GM10248 (cell line): Measurements from ENCODE around the gene MAFB.

Source experiments
- CTCF ChIA-PET: fragments of 300-600 bp; sonication (Branson Sonifier 250); formaldehyde crosslinking; extraction: SDS; loops from one replicate; lab custom pipeline; 2021; ENCODE audit warnings: antibody characterized with exemption; lab: Yijun Ruan, JAX
- POLR2A ChIA-PET: fragments of 350-650 bp; sonication (Branson Sonifier 250); formaldehyde crosslinking; extraction: SDS; loops from one replicate; lab custom pipeline; 2020; ENCODE audit warnings: antibody characterized with exemption; lab: Yijun Ruan, JAX
- DNase-seq: peaks from one replicate; pipeline ENCODE4 v3.0.0; 2012; ENCODE audit errors: extremely low spot score
- CTCF ChIP-seq: IDR thresholded peaks from 2 replicates; pipeline ENCODE4 v1.5.1; 2012; ENCODE audit warnings: mild to moderate bottlenecking, low read depth; ENCODE audit errors: extremely low read depth, missing control alignments, control extremely low read depth

Gene MAFB

GRCh38 chr20:40651151-40651550, 37.9 kb downstream of the MAFB start:
- no peak for TF ChIP-seq CTCF
- no peak for DNase-seq
- POLR2A ChIA-PET = no interaction called here
- CTCF ChIA-PET = interaction anchor here (1.4 kb wide), 1 partner anchor 9 kb away, joined by 4 read pairs; no protein-coding TSS in a partner anchor

GRCh38 chr20:40650707-40651106, 38.3 kb downstream of the MAFB start:
- ChIA-PET POLR2A (no interaction called here), CTCF (interaction anchor here (1.4 kb wide), 1 partner anchor 9 kb away, joined by 4 read pairs; no protein-coding TSS in a partner anchor)
- DNase-seq = no peak
- no peak for TF ChIP-seq CTCF

GRCh38 chr20:40648210-40649072, 40.6 kb downstream of the MAFB start:
- CTCF ChIA-PET = no interaction called here

GRCh38 chr20:40646813-40647212, 42.2 kb downstream of the MAFB start:
- ChIA-PET POLR2A (no interaction called here), CTCF (interaction anchor here (0.8 kb wide), 1 partner anchor 11 kb away, joined by 3 read pairs; no protein-coding TSS in a partner anchor)
- no peak for TF ChIP-seq CTCF
- DNase-seq = no peak

More at GRCh38 chr20:40648210-40649072, 40.6 kb downstream of the MAFB start:
- POLR2A ChIA-PET = no interaction called here
- no peak for TF ChIP-seq CTCF
- DNase-seq = no peak

GRCh38 chr20:40646361-40646760, 42.7 kb downstream of the MAFB start:
- DNase-seq = no peak
- POLR2A ChIA-PET = no interaction called here
- CTCF ChIA-PET = no interaction called here
- no peak for TF ChIP-seq CTCF

GRCh38 chr20:40644863-40645262, 44.2 kb downstream of the MAFB start:
- ChIA-PET CTCF (interaction anchor here (0.9 kb wide), 1 partner anchor 14 kb away, joined by 3 read pairs; no protein-coding TSS in a partner anchor), POLR2A (no interaction called here)
- TF ChIP-seq CTCF = no peak
- DNase-seq = no peak
